HL-60 (cell line): ENCODE results near the gene DLEC1.
"Not testable (repeated sequence)": the region's sequence is repeated elsewhere in the genome, so short reads cannot be mapped to it uniquely, and the experiment has no call there.

ENCODE experiments used
- DNase-seq, 2 experiments: peaks; one replicate each; pipeline ENCODE4 v3.0.0-alpha.2; 2010 to 2020; ENCODE audit warnings: low read depth in 1 of 2, low spot score in 1 of 2
- H3K27ac ChIP-seq: fragments of 250-450 bp; sonication (Bioruptor Pico); replicated peaks from 2 replicates; pipeline ENCODE4 v1.5.1; 2020; ENCODE audit warnings: mild to moderate bottlenecking, moderate library complexity
- H3K27me3 ChIP-seq: fragments of 250-450 bp; sonication (Bioruptor Pico); 2 replicates; pipeline ENCODE4 v1.5.1; 2021; ENCODE audit warnings: mild to moderate bottlenecking, moderate library complexity; ENCODE audit not compliant: insufficient read depth, poor library complexity, severe bottlenecking
- H3K4me3 ChIP-seq: replicated peaks from 2 replicates; pipeline ENCODE4 v1.5.1; 2011; ENCODE audit warnings: mild to moderate bottlenecking, control low read depth, low read length; ENCODE audit not compliant: insufficient read depth
- GABPA ChIP-seq: IDR thresholded peaks from 2 replicates; pipeline ENCODE4 v1.6.1; 2012; ENCODE audit warnings: low read depth
- POLR2AphosphoS5 ChIP-seq: IDR thresholded peaks from 2 replicates; pipeline ENCODE4 v1.6.1; 2012; ENCODE audit warnings: low read depth
- SPI1 ChIP-seq: IDR thresholded peaks from 2 replicates; pipeline ENCODE4 v1.6.1; 2012; ENCODE audit warnings: low read depth, mild to moderate bottlenecking, borderline replicate concordance
- TF ChIP-seq, protein P1 (sequence below): IDR thresholded peaks from one replicate; pipeline ENCODE4 v1.5.1; 2011; ENCODE audit warnings: low read length, control low read depth, inconsistent platforms; ENCODE audit not compliant: insufficient read depth
- TF ChIP-seq, protein P2 (sequence below): IDR thresholded peaks from 2 replicates; pipeline ENCODE4 v1.6.1; 2012; ENCODE audit warnings: low read depth; ENCODE audit not compliant: insufficient replicate concordance

Gene DLEC1

DNA sequence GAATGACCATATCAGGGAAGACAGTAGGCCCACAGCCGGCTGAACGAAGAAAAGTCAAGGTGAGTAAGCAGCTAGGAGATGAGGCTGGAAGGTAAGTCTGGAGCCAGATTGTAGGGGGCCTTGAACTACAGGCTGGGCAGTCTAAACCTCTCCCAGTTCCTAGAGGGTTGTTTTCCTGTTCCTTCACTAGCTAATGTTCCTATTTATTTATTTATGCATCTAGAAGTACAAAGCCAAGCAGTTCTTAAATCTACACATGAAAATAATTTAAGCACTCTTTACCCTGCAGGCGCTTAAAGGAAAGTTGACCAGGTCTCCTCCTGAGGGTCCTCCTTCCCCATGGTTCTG, 94.2 kb downstream of the DLEC1 start:
- TF ChIP-seq, protein P1, sequence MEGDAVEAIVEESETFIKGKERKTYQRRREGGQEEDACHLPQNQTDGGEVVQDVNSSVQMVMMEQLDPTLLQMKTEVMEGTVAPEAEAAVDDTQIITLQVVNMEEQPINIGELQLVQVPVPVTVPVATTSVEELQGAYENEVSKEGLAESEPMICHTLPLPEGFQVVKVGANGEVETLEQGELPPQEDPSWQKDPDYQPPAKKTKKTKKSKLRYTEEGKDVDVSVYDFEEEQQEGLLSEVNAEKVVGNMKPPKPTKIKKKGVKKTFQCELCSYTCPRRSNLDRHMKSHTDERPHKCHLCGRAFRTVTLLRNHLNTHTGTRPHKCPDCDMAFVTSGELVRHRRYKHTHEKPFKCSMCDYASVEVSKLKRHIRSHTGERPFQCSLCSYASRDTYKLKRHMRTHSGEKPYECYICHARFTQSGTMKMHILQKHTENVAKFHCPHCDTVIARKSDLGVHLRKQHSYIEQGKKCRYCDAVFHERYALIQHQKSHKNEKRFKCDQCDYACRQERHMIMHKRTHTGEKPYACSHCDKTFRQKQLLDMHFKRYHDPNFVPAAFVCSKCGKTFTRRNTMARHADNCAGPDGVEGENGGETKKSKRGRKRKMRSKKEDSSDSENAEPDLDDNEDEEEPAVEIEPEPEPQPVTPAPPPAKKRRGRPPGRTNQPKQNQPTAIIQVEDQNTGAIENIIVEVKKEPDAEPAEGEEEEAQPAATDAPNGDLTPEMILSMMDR = no peak
- TF ChIP-seq POLR2AphosphoS5 (no peak), GABPA (no peak), SPI1 (no peak)
- TF ChIP-seq, protein P2, sequence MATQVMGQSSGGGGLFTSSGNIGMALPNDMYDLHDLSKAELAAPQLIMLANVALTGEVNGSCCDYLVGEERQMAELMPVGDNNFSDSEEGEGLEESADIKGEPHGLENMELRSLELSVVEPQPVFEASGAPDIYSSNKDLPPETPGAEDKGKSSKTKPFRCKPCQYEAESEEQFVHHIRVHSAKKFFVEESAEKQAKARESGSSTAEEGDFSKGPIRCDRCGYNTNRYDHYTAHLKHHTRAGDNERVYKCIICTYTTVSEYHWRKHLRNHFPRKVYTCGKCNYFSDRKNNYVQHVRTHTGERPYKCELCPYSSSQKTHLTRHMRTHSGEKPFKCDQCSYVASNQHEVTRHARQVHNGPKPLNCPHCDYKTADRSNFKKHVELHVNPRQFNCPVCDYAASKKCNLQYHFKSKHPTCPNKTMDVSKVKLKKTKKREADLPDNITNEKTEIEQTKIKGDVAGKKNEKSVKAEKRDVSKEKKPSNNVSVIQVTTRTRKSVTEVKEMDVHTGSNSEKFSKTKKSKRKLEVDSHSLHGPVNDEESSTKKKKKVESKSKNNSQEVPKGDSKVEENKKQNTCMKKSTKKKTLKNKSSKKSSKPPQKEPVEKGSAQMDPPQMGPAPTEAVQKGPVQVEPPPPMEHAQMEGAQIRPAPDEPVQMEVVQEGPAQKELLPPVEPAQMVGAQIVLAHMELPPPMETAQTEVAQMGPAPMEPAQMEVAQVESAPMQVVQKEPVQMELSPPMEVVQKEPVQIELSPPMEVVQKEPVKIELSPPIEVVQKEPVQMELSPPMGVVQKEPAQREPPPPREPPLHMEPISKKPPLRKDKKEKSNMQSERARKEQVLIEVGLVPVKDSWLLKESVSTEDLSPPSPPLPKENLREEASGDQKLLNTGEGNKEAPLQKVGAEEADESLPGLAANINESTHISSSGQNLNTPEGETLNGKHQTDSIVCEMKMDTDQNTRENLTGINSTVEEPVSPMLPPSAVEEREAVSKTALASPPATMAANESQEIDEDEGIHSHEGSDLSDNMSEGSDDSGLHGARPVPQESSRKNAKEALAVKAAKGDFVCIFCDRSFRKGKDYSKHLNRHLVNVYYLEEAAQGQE = no peak
- DNase-seq = no peak
- no peak overlapping the region for H3K4me3 ChIP-seq
- no peak overlapping the region for H3K27ac ChIP-seq
- H3K27me3 ChIP-seq = no peaks in the 10 kb centered on the region

DNA sequence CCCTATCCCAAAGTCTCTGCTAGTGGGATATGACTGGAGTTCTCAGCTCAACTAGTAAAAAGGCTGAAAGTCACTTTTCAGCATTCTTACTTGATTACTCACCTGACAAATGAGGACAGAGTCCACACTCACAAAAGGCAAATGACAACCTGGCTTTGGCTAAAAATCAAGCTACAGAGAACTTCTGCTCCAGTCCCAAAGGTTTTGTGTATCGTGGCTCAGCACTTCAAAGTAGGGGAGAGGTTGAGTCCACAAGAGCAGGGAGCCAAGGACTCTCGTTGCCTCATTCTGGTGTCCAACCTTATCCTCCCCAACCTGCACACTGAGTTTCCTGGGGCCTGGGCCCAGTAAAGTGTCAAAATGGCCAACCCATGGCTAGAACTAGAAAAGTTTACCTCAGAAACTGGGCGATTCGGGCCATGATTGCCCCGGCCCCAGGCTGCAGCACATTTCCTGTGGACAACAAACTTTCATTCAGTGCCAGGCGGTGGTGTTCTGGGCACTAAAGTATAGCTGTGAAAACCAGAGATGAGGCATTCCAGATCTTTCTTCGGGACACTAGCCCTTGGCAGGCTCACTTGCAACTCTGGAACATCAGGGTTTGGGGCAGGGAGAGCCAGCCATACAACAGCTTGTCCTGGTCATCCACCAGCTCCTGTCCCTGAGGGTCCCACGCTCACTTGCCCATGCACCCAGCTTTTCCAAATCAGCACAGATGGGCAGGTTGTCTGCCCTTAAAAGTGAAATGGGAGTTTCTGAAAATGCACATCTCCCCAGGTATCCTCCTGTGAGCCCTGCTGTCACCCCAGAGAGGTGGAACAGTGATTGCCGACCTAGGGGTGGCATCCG, 94.8 kb downstream of the DLEC1 start:
- Histone ChIP-seq H3K27ac (no peak overlapping the region), H3K4me3 (no peak overlapping the region), H3K27me3 (no peaks in the 10 kb centered on the region)
- TF ChIP-seq, protein P2 = no peak
- TF ChIP-seq SPI1 = no peak
- no peak for TF ChIP-seq POLR2AphosphoS5
- TF ChIP-seq, protein P1 = no peak
- no peak for TF ChIP-seq GABPA
- DNase-seq = no peak

DNA sequence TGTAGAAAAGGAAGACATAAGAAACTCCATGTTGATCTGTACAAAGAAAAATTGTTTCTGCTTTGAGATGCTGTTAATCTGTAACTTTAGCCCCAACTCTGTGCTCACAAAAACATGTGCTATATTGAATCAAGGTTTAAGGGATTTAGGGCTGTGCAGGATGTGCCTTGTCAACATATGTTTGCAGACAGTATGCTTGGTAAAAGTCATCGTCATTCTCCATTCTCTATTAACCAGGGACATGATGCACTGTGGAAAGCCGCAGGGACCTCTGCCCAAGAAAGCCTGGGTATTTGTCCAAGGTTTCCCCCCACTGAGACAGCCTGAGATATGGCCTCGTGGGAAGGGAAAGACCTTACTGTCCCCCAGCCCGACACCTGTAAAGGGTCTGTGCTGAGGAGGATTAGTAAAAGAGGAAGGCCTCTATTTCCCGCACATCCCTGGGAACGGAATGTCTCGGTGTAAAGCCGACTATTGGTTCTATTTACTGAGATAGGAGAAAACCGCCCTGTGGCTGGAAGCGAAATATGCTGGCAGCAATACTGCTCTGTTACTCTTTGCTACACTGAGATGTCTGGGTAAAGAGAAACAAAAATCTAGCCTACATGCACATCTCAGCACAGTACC, 95.6 kb downstream of the DLEC1 start:
- H3K27ac ChIP-seq, DNase-seq, H3K27me3 ChIP-seq, H3K4me3 ChIP-seq: not testable (repeated sequence)

DNA sequence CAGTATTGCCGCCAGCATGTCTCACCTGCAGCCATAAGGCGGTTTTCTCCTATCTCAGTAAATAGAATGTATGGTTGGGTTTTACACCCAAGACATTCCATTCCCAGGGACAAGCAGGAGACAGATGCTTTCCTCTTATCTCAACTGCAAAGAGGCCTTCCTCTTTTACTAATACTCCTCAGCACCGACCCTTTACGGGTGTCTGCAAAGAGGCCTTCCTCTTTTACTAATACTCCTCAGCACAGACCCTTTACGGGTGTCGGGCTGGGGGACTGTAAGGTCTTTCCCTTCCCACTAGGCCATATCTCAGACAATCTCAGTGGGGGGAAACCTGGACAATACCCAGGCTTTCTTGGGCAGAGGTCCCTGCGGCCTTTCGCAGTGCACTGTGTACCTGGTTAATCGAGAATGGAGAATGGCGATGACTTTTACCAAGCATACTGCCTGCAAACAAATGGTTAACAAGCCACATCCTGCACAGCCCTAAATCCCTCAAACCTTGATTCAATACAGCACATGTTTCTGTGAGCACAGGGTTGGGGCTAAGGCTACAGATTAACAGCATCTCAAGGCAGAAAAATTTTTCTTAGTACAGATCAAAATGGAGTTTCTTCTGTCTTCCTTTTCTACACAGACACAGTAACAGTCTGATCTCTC, 96.7 kb downstream of the DLEC1 start:
- H3K27me3 ChIP-seq = not testable (repeated sequence)
- DNase-seq = peak in 1 of 2 experiments; percentile 65
- Histone ChIP-seq H3K4me3 (peak overlapping the region; percentile 74), H3K27ac (peak overlapping the region; percentile 60)
- TF ChIP-seq SPI1 = peak; percentile 98
